OCI-LY3 (cell line): ENCODE data around the gene COX6B1.

Source experiments
- H2AFZ ChIP-seq: fragments of 200-600, 300-600 bp; shearing (Covaris generic); 2 replicates; pipeline ENCODE4 v1.6.0; 2014; ENCODE audit warnings: antibody characterized with exemption, low read depth, low read length
- H3K27ac ChIP-seq: fragments of 200-600, 300-600 bp; sonication (generic); 2 replicates; pipeline ENCODE4 v1.5.1; 2014; ENCODE audit warnings: mild to moderate bottlenecking, low read length, moderate library complexity, mixed read lengths
- H3K27me3 ChIP-seq: fragments of 200-600, 300-600 bp; sonication (generic); 2 replicates; pipeline ENCODE4 v1.6.1; 2014; ENCODE audit warnings: low read depth, low read length, mixed read lengths
- H3K36me3 ChIP-seq: fragments of 200-600, 300-600 bp; sonication (generic); replicated peaks from 2 replicates; pipeline ENCODE3; 2014; ENCODE audit warnings: low read depth, low read length, mixed read lengths
- H3K4me1 ChIP-seq: fragments of 300-600, 200-600 bp; sonication (generic); 2 replicates; pipeline ENCODE4 v1.6.1; 2014; ENCODE audit warnings: low read length, mixed read lengths
- H3K4me2 ChIP-seq: fragments of 200-600, 300-600 bp; sonication (generic); 2 replicates; pipeline ENCODE4 v1.6.1; 2014; ENCODE audit warnings: low read length, mixed read lengths
- H3K4me3 ChIP-seq: fragments of 300-600, 200-600 bp; sonication (generic); 2 replicates; pipeline ENCODE4 v1.5.1; 2014; ENCODE audit warnings: antibody characterized with exemption, mild to moderate bottlenecking, low read length, moderate library complexity
- H3K79me2 ChIP-seq: fragments of 300-600, 200-600 bp; shearing (Covaris generic); 2 replicates; pipeline ENCODE4 v1.6.1; 2014; ENCODE audit warnings: mild to moderate bottlenecking, low read length, mixed read lengths
- H3K9ac ChIP-seq: fragments of 300-600, 200-600 bp; shearing (Covaris generic); 2 replicates; pipeline ENCODE4 v1.6.0; 2014; ENCODE audit warnings: mild to moderate bottlenecking, low read length, moderate library complexity
- H3K9me3 ChIP-seq: fragments of 200-600, 300-600 bp; shearing (Covaris generic); 2 replicates; pipeline ENCODE4 v1.6.1; 2014; ENCODE audit warnings: low read length, mixed read lengths; ENCODE audit not compliant: insufficient read depth
- H4K20me1 ChIP-seq: fragments of 200-600, 300-600 bp; sonication (generic); 2 replicates; pipeline ENCODE4 v1.6.1; 2016; ENCODE audit warnings: low read length, mixed read lengths; ENCODE audit not compliant: insufficient read depth
- CTCF ChIP-seq: fragments of 200-600, 300-600 bp; sonication (generic); IDR thresholded peaks from 2 replicates; pipeline ENCODE4 v1.5.1; 2014; ENCODE audit warnings: antibody characterized with exemption, low read length, low read depth
- EZH2phosphoT487 ChIP-seq: fragments of 200-600 bp; shearing (Covaris generic); IDR thresholded peaks from 2 replicates; pipeline ENCODE4 v1.6.1; 2018; ENCODE audit warnings: antibody characterized with exemption, mixed run types, low read depth

The COX6B1 gene

GRCh38 chr19:35655600-35655999 is 7.5 kb downstream of the COX6B1 start:
- Histone ChIP-seq H3K4me1 (no peaks in the 10 kb centered on the region), H3K79me2 (peaks cover 7% of the 10 kb centered on the region), H3K36me3 (peaks cover 36% of the 10 kb centered on the region), H3K4me3 (no peak overlapping the region), H3K4me2 (no peak overlapping the region), H2AFZ (no peak overlapping the region), H3K27ac (no peak overlapping the region), H3K9me3 (no peaks in the 10 kb centered on the region), H3K9ac (no peak overlapping the region), H3K27me3 (no peaks in the 10 kb centered on the region), H4K20me1 (no peaks in the 10 kb centered on the region)
- TF ChIP-seq CTCF (no peak), EZH2phosphoT487 (no peak)

- H3K36me3 ChIP-seq, result peaks cover 40% of the 10 kb centered on the region
- TF ChIP-seq CTCF (no peak), EZH2phosphoT487 (no peak)
- H3K9me3 ChIP-seq, result no peaks in the 10 kb centered on the region
- H3K4me1 ChIP-seq, result no peaks in the 10 kb centered on the region
- H3K4me3 ChIP-seq, result no peak overlapping the region
- H3K27me3 ChIP-seq, result no peaks in the 10 kb centered on the region
- H4K20me1 ChIP-seq, result no peaks in the 10 kb centered on the region
- H2AFZ ChIP-seq, result no peak overlapping the region
- no peaks in the 10 kb centered on the region for H3K79me2 ChIP-seq
- H3K27ac ChIP-seq, result no peak overlapping the region
- no peak overlapping the region for H3K4me2 ChIP-seq
- H3K9ac ChIP-seq, result no peak overlapping the region
Observed at GRCh38 chr19:35656700-35657099, 8.6 kb downstream of the COX6B1 start.

GRCh38 chr19:35657904-35658700 is 10.0 kb downstream of the COX6B1 start:
- Histone ChIP-seq H3K9me3 (no peaks in the 10 kb centered on the region), H4K20me1 (no peaks in the 10 kb centered on the region), H3K79me2 (no peaks in the 10 kb centered on the region), H2AFZ (no peak overlapping the region), H3K4me1 (no peaks in the 10 kb centered on the region), H3K4me3 (no peak overlapping the region), H3K27me3 (no peaks in the 10 kb centered on the region), H3K27ac (no peak overlapping the region), H3K9ac (no peak overlapping the region), H3K36me3 (peaks cover 47% of the 10 kb centered on the region), H3K4me2 (no peak overlapping the region)
- TF ChIP-seq CTCF, result no peak
- TF ChIP-seq EZH2phosphoT487, result no peak

DNA sequence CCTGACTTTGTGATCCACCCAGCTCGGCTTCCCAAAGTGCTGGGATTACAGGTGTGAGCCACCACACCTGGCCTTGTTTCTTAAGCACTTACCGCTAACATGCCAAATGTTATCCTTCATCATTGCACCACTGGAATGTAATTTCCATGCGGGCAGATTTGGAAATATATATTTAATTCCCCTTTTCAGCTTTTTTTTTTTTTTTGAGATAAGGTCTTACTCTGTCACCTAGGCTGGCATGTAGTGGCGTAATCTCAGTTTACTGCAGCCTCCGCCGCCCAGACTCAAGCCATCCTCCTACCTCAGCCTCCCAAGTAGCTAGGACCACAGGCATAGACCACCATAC is 13.8 kb downstream of the COX6B1 start:
- H3K9me3 ChIP-seq, result no peaks in the 10 kb centered on the region
- no peaks in the 10 kb centered on the region for H3K79me2 ChIP-seq
- H3K27me3 ChIP-seq, result no peaks in the 10 kb centered on the region
- TF ChIP-seq CTCF (no peak), EZH2phosphoT487 (no peak)
- H3K27ac ChIP-seq, result no peak overlapping the region
- H3K4me2 ChIP-seq, result no peak overlapping the region
- H4K20me1 ChIP-seq, result no peaks in the 10 kb centered on the region
- no peaks in the 10 kb centered on the region for H3K4me1 ChIP-seq
- H3K9ac ChIP-seq, result no peak overlapping the region
- peaks cover 48% of the 10 kb centered on the region for H3K36me3 ChIP-seq
- H2AFZ ChIP-seq, result no peak overlapping the region
- no peak overlapping the region for H3K4me3 ChIP-seq
